Fibroblast of the aortic adventitia (primary cell): ENCODE results near the gene ROBO2. TPM values are rescaled to one million over a fixed set of nuclear protein-coding genes. Genes with fewer than 3 reads are reported as not detected.

Source experiments
- DNase-seq: peaks from one replicate; pipeline ENCODE4 v3.0.0-alpha.2; 2010; ENCODE audit warnings: low read depth
- H3K4me3 ChIP-seq: 2 replicates; pipeline ENCODE4 v1.5.1; 2011; ENCODE audit warnings: low read depth, mild to moderate bottlenecking, control low read depth, low read length, moderate library complexity
- total RNA-seq: library from RNA; depleted of rRNA; stranded (reverse); fragments of >200 nt; gene quantifications from 2 replicates; pipeline ENCODE4 v1.2.3, GENCODE V29; 2012; ENCODE audit warnings: low replicate concordance
- TF ChIP-seq, protein P1 (sequence below): IDR thresholded peaks from 2 replicates; pipeline ENCODE4 v1.5.1; 2011; ENCODE audit warnings: mild to moderate bottlenecking, low read length, control low read depth, inconsistent platforms; ENCODE audit not compliant: insufficient read depth

Gene ROBO2
- total RNA-seq, 1 donor = 1.2 TPM

DNA sequence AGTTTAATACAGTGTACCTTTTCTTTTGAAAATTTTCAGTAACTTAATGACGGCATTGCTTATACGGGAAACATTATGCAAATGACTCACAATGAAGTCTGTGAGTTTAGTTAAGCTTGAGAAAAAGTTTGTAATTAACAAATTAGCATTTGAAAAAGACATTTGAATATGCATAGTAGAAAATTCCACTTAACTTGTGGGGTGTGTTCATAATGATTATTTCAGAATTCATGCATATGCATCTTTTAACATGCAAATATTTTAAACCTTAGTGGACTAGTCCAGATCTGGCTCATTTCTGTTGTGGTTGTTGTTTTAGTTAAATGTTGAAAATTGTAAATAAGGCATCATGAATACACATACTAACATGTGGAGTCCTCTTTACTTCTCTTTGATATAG lies 239.4 kb downstream of the ROBO2 start:
- TF ChIP-seq, protein P1, sequence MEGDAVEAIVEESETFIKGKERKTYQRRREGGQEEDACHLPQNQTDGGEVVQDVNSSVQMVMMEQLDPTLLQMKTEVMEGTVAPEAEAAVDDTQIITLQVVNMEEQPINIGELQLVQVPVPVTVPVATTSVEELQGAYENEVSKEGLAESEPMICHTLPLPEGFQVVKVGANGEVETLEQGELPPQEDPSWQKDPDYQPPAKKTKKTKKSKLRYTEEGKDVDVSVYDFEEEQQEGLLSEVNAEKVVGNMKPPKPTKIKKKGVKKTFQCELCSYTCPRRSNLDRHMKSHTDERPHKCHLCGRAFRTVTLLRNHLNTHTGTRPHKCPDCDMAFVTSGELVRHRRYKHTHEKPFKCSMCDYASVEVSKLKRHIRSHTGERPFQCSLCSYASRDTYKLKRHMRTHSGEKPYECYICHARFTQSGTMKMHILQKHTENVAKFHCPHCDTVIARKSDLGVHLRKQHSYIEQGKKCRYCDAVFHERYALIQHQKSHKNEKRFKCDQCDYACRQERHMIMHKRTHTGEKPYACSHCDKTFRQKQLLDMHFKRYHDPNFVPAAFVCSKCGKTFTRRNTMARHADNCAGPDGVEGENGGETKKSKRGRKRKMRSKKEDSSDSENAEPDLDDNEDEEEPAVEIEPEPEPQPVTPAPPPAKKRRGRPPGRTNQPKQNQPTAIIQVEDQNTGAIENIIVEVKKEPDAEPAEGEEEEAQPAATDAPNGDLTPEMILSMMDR = no peak
- no peak overlapping the region for H3K4me3 ChIP-seq
- no peak for DNase-seq

DNA sequence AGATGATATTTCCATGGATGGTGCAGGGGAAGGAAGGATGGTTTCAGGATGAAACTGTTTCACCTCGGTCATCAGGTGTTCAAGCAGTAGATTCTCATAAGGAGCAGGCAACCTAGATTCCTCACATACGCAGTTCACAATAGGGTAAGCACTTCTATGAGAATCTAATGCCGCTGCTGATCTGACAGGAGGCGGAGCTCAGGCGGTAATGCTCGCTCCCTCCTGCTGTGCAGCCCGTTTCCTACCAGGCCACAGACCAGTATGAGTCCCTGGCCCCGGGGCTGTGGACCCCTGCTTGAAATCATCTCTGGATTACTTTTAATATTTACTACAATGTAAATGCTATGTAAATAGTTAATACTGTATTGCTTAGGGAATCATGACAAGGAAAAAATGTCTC lies 241.8 kb downstream of the ROBO2 start:
- no peak overlapping the region for H3K4me3 ChIP-seq
- no peak for DNase-seq
- TF ChIP-seq, protein P1 = no peak

DNA sequence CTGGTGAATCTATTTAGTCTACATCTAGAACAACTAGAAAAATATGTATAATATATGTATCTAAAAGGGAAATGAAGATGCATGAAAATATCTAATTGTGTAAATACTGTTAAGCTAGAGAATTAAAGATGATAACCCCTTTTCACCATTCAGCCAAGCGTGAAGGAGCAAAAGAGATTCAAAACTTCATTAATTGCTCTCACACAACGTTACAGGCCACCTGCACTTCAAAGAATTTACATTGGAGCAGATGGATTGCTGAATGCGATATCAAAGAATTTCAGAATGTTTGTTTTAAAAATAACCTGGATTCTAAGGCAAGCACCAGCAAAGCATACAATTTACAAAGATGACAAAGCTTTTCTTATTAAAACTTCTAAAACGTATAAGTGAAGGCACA lies 243.2 kb downstream of the ROBO2 start:
- H3K4me3 ChIP-seq = no peak overlapping the region
- TF ChIP-seq, protein P1 = no peak
- DNase-seq = no peak

DNA sequence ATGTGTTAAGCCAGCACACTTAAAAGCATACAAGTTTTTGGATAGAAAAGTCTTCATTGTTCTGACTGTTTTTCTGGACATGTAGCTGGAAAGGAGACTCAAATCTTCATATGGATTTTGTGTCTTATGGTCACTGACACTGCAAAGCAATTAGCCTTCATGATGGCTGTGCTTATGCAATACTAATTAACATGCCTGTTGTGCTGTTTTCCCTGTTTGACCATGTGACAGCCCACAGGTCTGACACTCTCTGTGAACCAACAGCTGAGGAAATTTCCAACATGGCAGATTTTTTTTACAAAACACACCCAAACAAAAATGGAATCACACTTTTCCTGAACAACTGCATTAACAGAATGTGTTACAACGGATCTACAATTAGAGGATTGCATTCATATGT lies 248.4 kb downstream of the ROBO2 start:
- H3K4me3 ChIP-seq = no peak overlapping the region
- TF ChIP-seq, protein P1 = no peak
- DNase-seq = no peak

DNA sequence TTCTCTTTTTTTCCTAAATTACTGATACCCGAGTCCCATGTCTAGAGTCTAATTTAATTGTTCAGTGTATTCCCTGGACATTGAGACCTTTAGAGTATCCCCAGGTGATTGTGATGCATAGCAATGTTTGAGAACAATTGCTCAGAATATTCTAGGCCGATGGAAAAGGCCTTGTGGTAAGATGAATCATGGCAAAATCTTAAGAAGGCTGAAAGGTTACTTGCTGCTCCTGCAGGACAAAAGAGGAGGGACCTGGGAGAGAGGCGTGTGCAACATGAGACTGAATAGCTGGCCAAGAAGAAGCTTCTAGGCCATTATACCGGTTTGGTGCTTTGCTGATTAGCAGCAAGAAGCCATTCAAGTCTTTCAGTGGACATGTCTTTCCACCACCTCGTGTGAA lies 256.6 kb downstream of the ROBO2 start:
- DNase-seq = no peak
- no peak overlapping the region for H3K4me3 ChIP-seq
- TF ChIP-seq, protein P1 = no peak

DNA sequence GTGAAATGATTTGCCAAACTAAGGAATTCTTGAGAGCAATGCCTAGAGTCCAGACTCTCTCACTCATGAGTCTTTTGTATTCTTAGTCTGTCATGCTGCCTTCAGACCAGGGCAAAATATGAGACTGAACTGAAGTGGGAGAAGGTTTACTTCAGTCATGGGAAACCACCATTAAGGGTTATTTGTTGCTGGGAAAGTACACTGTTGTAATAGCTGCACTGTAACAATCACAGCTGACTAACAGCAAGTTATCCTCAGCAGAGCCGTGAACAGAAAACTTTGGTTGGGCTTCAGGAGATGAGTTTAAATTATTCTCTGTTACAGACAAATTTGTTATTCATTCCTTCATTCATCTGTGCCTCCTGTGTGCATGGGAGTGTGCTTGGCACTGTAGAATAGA lies 258.5 kb downstream of the ROBO2 start:
- no peak for DNase-seq
- TF ChIP-seq, protein P1 = no peak
- no peak overlapping the region for H3K4me3 ChIP-seq

DNA sequence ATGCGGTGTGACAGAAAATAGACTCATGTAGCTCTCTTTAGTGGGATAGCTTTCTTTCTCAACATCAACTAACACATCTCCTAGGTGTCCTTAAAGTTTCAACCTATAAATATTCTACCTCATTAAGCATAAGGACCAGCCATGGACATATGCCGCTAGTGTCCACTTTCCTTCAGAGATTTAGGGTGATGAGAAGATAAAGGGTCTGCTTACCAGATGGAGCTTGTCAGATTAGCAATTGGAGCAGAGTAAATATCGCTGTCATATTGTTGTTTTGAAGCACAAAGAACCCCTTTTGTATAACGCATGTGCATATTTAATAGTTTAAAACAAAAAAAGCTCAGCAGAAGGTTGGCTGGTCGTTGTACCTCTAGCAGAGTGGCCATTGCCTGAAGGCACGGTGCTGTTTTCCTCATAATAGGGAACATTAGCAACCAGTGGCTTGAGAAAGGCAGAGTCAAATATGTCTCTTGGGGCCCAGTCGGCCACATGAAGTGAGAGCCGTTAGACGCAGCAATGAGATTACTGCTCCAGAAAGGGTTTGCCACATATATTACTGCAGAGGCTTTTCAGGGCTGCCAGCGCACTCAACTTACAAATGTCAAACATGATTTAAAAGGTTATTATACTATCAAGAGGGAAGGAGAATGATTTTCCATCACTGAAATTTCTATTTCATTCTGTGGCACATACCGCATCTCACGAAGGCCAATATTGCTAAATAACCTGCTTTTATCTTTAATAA lies 264.2 kb downstream of the ROBO2 start:
- no peak overlapping the region for H3K4me3 ChIP-seq
- TF ChIP-seq, protein P1 = no peak
- DNase-seq = no peak
